ENCODE results near the gene ZNF728. TPM values are rescaled to one million over a fixed set of nuclear protein-coding genes. Genes with fewer than 3 reads are reported as not detected.
"Not testable (repeated sequence)": the region's sequence is repeated elsewhere in the genome, so short reads cannot be mapped to it uniquely, and the experiment has no call there.

The ZNF728 gene
- total RNA-seq, 1 donor from 2014 or later, result not detected

GRCh38 chr19:23015660-23016059 lies 12.7 kb upstream of the ZNF728 start:
- ChIA-PET POLR2A (no interaction called here), CTCF (no interaction called here)
- Mint-ChIP-seq H3K9me3 (peaks cover 14% of the 10 kb centered on the region), H3K27ac (no peak overlapping the region), H3K27me3 (no peaks in the 10 kb centered on the region), H3K36me3 (ENCODE audit: low read depth) (no peaks in the 10 kb centered on the region), H3K4me1 (no peaks in the 10 kb centered on the region), H3K4me3 (no peak overlapping the region)
- intact Hi-C loops (cut with micrococcal nuclease), result no loop called here
- DNase-seq, result no peak
- ATAC-seq (ENCODE audit: low read depth), result no peak
- TF ChIP-seq CTCF (IDR thresholded peaks at IDR 0.05), result no peak

- H3K4me1 Mint-ChIP-seq; H3K27me3 Mint-ChIP-seq; H3K36me3 Mint-ChIP-seq (ENCODE audit: low read depth); H3K27ac Mint-ChIP-seq; POLR2A ChIA-PET; CTCF ChIA-PET; ATAC-seq (ENCODE audit: low read depth); H3K4me3 Mint-ChIP-seq; intact Hi-C loops (cut with micrococcal nuclease); DNase-seq: not testable (repeated sequence)
- H3K9me3 Mint-ChIP-seq, result peaks cover 11% of the 10 kb centered on the region
These were observed 8.0 kb downstream of the ZNF728 start for GRCh38 chr19:22994957-22995356.

GRCh38 chr19:22976248-22976647 lies 26.7 kb downstream of the ZNF728 start:
- peaks cover 9% of the 10 kb centered on the region for H3K36me3 Mint-ChIP-seq (ENCODE audit: low read depth)
- POLR2A ChIA-PET, result no interaction called here

GRCh38 chr19:22975546-22976136 lies 27.3 kb downstream of the ZNF728 start:
- CTCF ChIA-PET; DNase-seq; H3K4me1 Mint-ChIP-seq; H3K36me3 Mint-ChIP-seq (ENCODE audit: low read depth); ATAC-seq (ENCODE audit: low read depth); intact Hi-C loops (cut with micrococcal nuclease); POLR2A ChIA-PET; H3K4me3 Mint-ChIP-seq; H3K27ac Mint-ChIP-seq; H3K27me3 Mint-ChIP-seq: not testable (repeated sequence)
- peaks cover 39% of the 10 kb centered on the region for H3K9me3 Mint-ChIP-seq

More at GRCh38 chr19:22976248-22976647, 26.7 kb downstream of the ZNF728 start:
- intact Hi-C loops (cut with micrococcal nuclease), result no loop called here
- TF ChIP-seq CTCF (IDR thresholded peaks at IDR 0.05), result no peak
- Mint-ChIP-seq H3K27ac (no peak overlapping the region), H3K4me3 (no peak overlapping the region), H3K27me3 (no peaks in the 10 kb centered on the region), H3K4me1 (no peaks in the 10 kb centered on the region), H3K9me3 (peaks cover 42% of the 10 kb centered on the region)
- DNase-seq, result no peak
- CTCF ChIA-PET, result no interaction called here
- ATAC-seq (ENCODE audit: low read depth), result no peak

GRCh38 chr19:22945560-22945959 lies 57.4 kb downstream of the ZNF728 start:
- H3K27ac Mint-ChIP-seq, result no peak overlapping the region
- H3K4me1 Mint-ChIP-seq, result no peaks in the 10 kb centered on the region
- intact Hi-C loops (cut with micrococcal nuclease), result no loop called here
- H3K4me3 Mint-ChIP-seq, result no peak overlapping the region
- peaks cover 26% of the 10 kb centered on the region for H3K9me3 Mint-ChIP-seq
- POLR2A ChIA-PET, result no interaction called here
- no peak for TF ChIP-seq CTCF (IDR thresholded peaks at IDR 0.05)
- ATAC-seq (ENCODE audit: low read depth) (no peak), DNase-seq (no peak)
- CTCF ChIA-PET, result no interaction called here
- H3K27me3 Mint-ChIP-seq, result no peaks in the 10 kb centered on the region
- H3K36me3 Mint-ChIP-seq (ENCODE audit: low read depth), result peaks cover 7% of the 10 kb centered on the region

GRCh38 chr19:22935151-22935550 lies 67.8 kb downstream of the ZNF728 start:
- no peak for DNase-seq
- ChIA-PET POLR2A (no interaction called here), CTCF (no interaction called here)
- no peak for ATAC-seq (ENCODE audit: low read depth)
- Mint-ChIP-seq H3K4me3 (no peak overlapping the region), H3K27me3 (no peaks in the 10 kb centered on the region), H3K9me3 (peaks cover 19% of the 10 kb centered on the region), H3K4me1 (no peaks in the 10 kb centered on the region), H3K27ac (no peak overlapping the region), H3K36me3 (ENCODE audit: low read depth) (no peaks in the 10 kb centered on the region)
- intact Hi-C loops (cut with micrococcal nuclease), result no loop called here
- TF ChIP-seq CTCF (IDR thresholded peaks at IDR 0.05), result no peak

- H3K4me3 Mint-ChIP-seq; H3K36me3 Mint-ChIP-seq (ENCODE audit: low read depth); intact Hi-C loops (cut with micrococcal nuclease); H3K27me3 Mint-ChIP-seq; CTCF ChIA-PET; ATAC-seq (ENCODE audit: low read depth); DNase-seq; POLR2A ChIA-PET; H3K4me1 Mint-ChIP-seq; H3K27ac Mint-ChIP-seq: not testable (repeated sequence)
- H3K9me3 Mint-ChIP-seq, result peaks cover 16% of the 10 kb centered on the region
These were observed 75.4 kb downstream of the ZNF728 start for GRCh38 chr19:22927576-22927975.

- H3K4me1 Mint-ChIP-seq; H3K27me3 Mint-ChIP-seq; H3K36me3 Mint-ChIP-seq (ENCODE audit: low read depth); ATAC-seq (ENCODE audit: low read depth); intact Hi-C loops (cut with micrococcal nuclease); POLR2A ChIA-PET; H3K4me3 Mint-ChIP-seq; H3K27ac Mint-ChIP-seq; DNase-seq; CTCF ChIA-PET: not testable (repeated sequence)
- peaks cover 21% of the 10 kb centered on the region for H3K9me3 Mint-ChIP-seq
These were observed 77.8 kb downstream of the ZNF728 start for GRCh38 chr19:22925181-22925580.
